ENCODE results near the gene C16orf54. TPM values are rescaled to one million over a fixed set of nuclear protein-coding genes. Genes with fewer than 3 reads are reported as not detected.
A peak's percentile ranks its signal among the peaks of the same experiment; 100 is the strongest.
"Not testable (repeated sequence)": the region's sequence is repeated elsewhere in the genome, so short reads cannot be mapped to it uniquely, and the experiment has no call there.

Gene C16orf54
- total RNA-seq, 2 experiments from 2014 or later = 250 to 261 TPM

- Histone ChIP-seq H3K27ac (ENCODE audit: low read depth in 1 of 2, low read length in 2 of 2) (no peak overlapping the region), H3K4me3 (ENCODE audit: low read length) (no peak overlapping the region), H3K4me1 (ENCODE audit: insufficient read depth, low read length) (peaks cover 11% of the 10 kb centered on the region), H3K36me3 (ENCODE audit: insufficient read depth, low read length) (no peaks in the 10 kb centered on the region), H3K9me3 (ENCODE audit: control insufficient read depth in 1 of 2, insufficient read depth in 1 of 2, low read length in 2 of 2) (no peaks in the 10 kb centered on the region), H3K27me3 (ENCODE audit: control insufficient read depth in 1 of 2, insufficient read depth in 2 of 2, low read length in 2 of 2) (no peaks in the 10 kb centered on the region)
- H3K4me1 Mint-ChIP-seq (ENCODE audit: low read depth) = peaks cover 14% of the 10 kb centered on the region
- H3K27me3 Mint-ChIP-seq = no peaks in the 10 kb centered on the region
- no peak overlapping the region for H3K4me3 Mint-ChIP-seq
- no peak overlapping the region for H3K27ac Mint-ChIP-seq
- TF ChIP-seq CTCF (IDR thresholded peaks at IDR 0.05) = no peak
- intact Hi-C loops (cut with DNase I, micrococcal nuclease) = no loop called here
- DNase-seq (no peak), ATAC-seq (ENCODE audit: poor library complexity) (no peak)
- H3K9me3 Mint-ChIP-seq = no peaks in the 10 kb centered on the region
- H3K36me3 Mint-ChIP-seq (ENCODE audit: low read depth) = no peaks in the 10 kb centered on the region
- ChIA-PET POLR2A (interaction anchor here (1.6 to 4.5 kb wide), 2 partner anchors 8 to 81 kb away, joined by 8 to 41 read pairs; partner anchors contain the start of gene KIF22), CTCF (interaction anchor here (1.5 to 1.9 kb wide), 2 partner anchors 9 to 76 kb away, joined by 9 to 27 read pairs; no protein-coding TSS in a partner anchor)
These were observed 36.7 kb downstream of the C16orf54 start for GRCh38 chr16:29708917-29709600.

- H3K36me3 Mint-ChIP-seq (ENCODE audit: low read depth); H3K27ac ChIP-seq (ENCODE audit: low read depth in 1 of 2, low read length in 2 of 2); H3K36me3 ChIP-seq (ENCODE audit: insufficient read depth, low read length); H3K9me3 ChIP-seq (ENCODE audit: control insufficient read depth in 1 of 2, insufficient read depth in 1 of 2, low read length in 2 of 2); DNase-seq; H3K4me3 ChIP-seq (ENCODE audit: low read length); H3K27me3 Mint-ChIP-seq; H3K27me3 ChIP-seq (ENCODE audit: control insufficient read depth in 1 of 2, insufficient read depth in 2 of 2, low read length in 2 of 2); H3K4me3 Mint-ChIP-seq; POLR2A ChIA-PET; H3K9me3 Mint-ChIP-seq; ATAC-seq (ENCODE audit: poor library complexity): not testable (repeated sequence)
- CTCF ChIA-PET = interaction anchor here (1.0 to 1.3 kb wide), 2 partner anchors 78 to 83 kb away, joined by 3 to 5 read pairs; partner anchors contain the start of gene KIF22
- H3K4me1 ChIP-seq (ENCODE audit: insufficient read depth, low read length) = peaks cover 30% of the 10 kb centered on the region
- peak overlapping the region; percentile 27 for H3K27ac Mint-ChIP-seq
- intact Hi-C loops (cut with DNase I, micrococcal nuclease) = loop anchor here in 1 of 2 experiments (1.0 kb wide), 1 partner anchor 14 kb away; no protein-coding TSS in a partner anchor
- H3K4me1 Mint-ChIP-seq (ENCODE audit: low read depth) = peaks cover 26% of the 10 kb centered on the region
These were observed 38.6 kb downstream of the C16orf54 start for GRCh38 chr16:29707160-29707559.

- H3K36me3 ChIP-seq (ENCODE audit: insufficient read depth, low read length) = no peaks in the 10 kb centered on the region
- peaks cover 38% of the 10 kb centered on the region for H3K4me1 Mint-ChIP-seq (ENCODE audit: low read depth)
- ATAC-seq (ENCODE audit: poor library complexity) (no peak), DNase-seq (no peak)
- intact Hi-C loops (cut with DNase I, micrococcal nuclease) = no loop called here
- no peak overlapping the region for H3K27ac Mint-ChIP-seq
- H3K4me3 Mint-ChIP-seq = no peak overlapping the region
- H3K27ac ChIP-seq (ENCODE audit: low read depth in 1 of 2, low read length in 2 of 2) = no peak overlapping the region
- H3K27me3 Mint-ChIP-seq = no peaks in the 10 kb centered on the region
- peaks cover 42% of the 10 kb centered on the region for H3K4me1 ChIP-seq (ENCODE audit: insufficient read depth, low read length)
- H3K4me3 ChIP-seq (ENCODE audit: low read length) = no peak overlapping the region
- no peak for TF ChIP-seq CTCF (IDR thresholded peaks at IDR 0.05)
- CTCF ChIA-PET = no interaction called here
- POLR2A ChIA-PET = interaction anchor here (0.6 to 0.9 kb wide), 3 partner anchors 30 to 60 kb away, joined by 3 to 5 read pairs (median 4); no protein-coding TSS in a partner anchor
- no peaks in the 10 kb centered on the region for H3K9me3 ChIP-seq (ENCODE audit: control insufficient read depth in 1 of 2, insufficient read depth in 1 of 2, low read length in 2 of 2)
- H3K9me3 Mint-ChIP-seq = no peaks in the 10 kb centered on the region
- H3K27me3 ChIP-seq (ENCODE audit: control insufficient read depth in 1 of 2, insufficient read depth in 2 of 2, low read length in 2 of 2) = no peaks in the 10 kb centered on the region
- no peaks in the 10 kb centered on the region for H3K36me3 Mint-ChIP-seq (ENCODE audit: low read depth)
These were observed 40.8 kb downstream of the C16orf54 start for GRCh38 chr16:29705030-29705429.

All from CD4-positive, alpha-beta T cell (primary cell).